GM18870 (cell line): ENCODE data around the gene EBLN1.
"Not testable (repeated sequence)": the region's sequence is repeated elsewhere in the genome, so short reads cannot be mapped to it uniquely, and the experiment has no call there.

Source experiments
- ATAC-seq: cut with Tn5 transposase; IDR thresholded peaks from one replicate; pipeline ENCODE4 v1.9.1; 2021; ENCODE audit warnings: moderate library complexity; ENCODE audit not compliant: unreplicated experiment

Gene EBLN1

GRCh38 chr10:22228943-22229801 is 11.4 kb upstream of the EBLN1 start:
- peak; percentile 67 for ATAC-seq

GRCh38 chr10:22228167-22228938 is 10.5 kb upstream of the EBLN1 start:
- no peak for ATAC-seq

GRCh38 chr10:22226599-22226998 is 8.8 kb upstream of the EBLN1 start:
- no peak for ATAC-seq

- peak; percentile 92 for ATAC-seq
Observed at GRCh38 chr10:22222236-22223190, 4.7 kb upstream of the EBLN1 start.

- ATAC-seq = no peak
Observed at GRCh38 chr10:22219308-22219707, 1.5 kb upstream of the EBLN1 start.

- no peak for ATAC-seq
Observed at GRCh38 chr10:22218448-22218847, 633 bp upstream of the EBLN1 start.

GRCh38 chr10:22217084-22217483 is 731 bp downstream of the EBLN1 start:
- ATAC-seq = not testable (repeated sequence)

- no peak for ATAC-seq
Observed at GRCh38 chr10:22210267-22210666, 7.5 kb downstream of the EBLN1 start.

- no peak for ATAC-seq
Observed at GRCh38 chr10:22193945-22194344, 23.9 kb downstream of the EBLN1 start.

GRCh38 chr10:22185586-22185985 is 32.2 kb downstream of the EBLN1 start:
- no peak for ATAC-seq

- no peak for ATAC-seq
Observed at GRCh38 chr10:22183771-22184461, 33.9 kb downstream of the EBLN1 start.

GRCh38 chr10:22180724-22181123 is 37.1 kb downstream of the EBLN1 start:
- no peak for ATAC-seq

GRCh38 chr10:22174442-22174841 is 43.4 kb downstream of the EBLN1 start:
- no peak for ATAC-seq

GRCh38 chr10:22171131-22171530 is 46.7 kb downstream of the EBLN1 start:
- ATAC-seq = no peak

GRCh38 chr10:22170582-22170981 is 47.2 kb downstream of the EBLN1 start:
- ATAC-seq = no peak

- ATAC-seq = no peak
Observed at GRCh38 chr10:22159979-22160378, 57.8 kb downstream of the EBLN1 start.

- ATAC-seq = no peak
Observed at GRCh38 chr10:22159180-22159579, 58.6 kb downstream of the EBLN1 start.
